C4-2B (cell line): ENCODE results near the gene LARGE1.

Source experiments
- CTCF ChIP-seq: fragments of 450-650 bp; conservative IDR thresholded peaks from 2 replicates; pipeline ENCODE4 v1.5.1; 2017; ENCODE audit warnings: mild to moderate bottlenecking
- ZFX ChIP-seq: fragments of 450-650 bp; IDR thresholded peaks from 2 replicates; pipeline ENCODE4 v1.6.1; 2017

GRCh38 chr22:33519071-33519973, 401.0 kb downstream of the LARGE1 start:
- peak; percentile 72 for TF ChIP-seq CTCF
- no peak for TF ChIP-seq ZFX
